Measurements from ENCODE around the gene ZRANB1. TPM values are rescaled to one million over a fixed set of nuclear protein-coding genes. Genes with fewer than 3 reads are reported as not detected.

ZRANB1 gene
- total RNA-seq, 4 donors from 2014 or later = 8.4 to 24.0 (median 16.8) TPM

DNA sequence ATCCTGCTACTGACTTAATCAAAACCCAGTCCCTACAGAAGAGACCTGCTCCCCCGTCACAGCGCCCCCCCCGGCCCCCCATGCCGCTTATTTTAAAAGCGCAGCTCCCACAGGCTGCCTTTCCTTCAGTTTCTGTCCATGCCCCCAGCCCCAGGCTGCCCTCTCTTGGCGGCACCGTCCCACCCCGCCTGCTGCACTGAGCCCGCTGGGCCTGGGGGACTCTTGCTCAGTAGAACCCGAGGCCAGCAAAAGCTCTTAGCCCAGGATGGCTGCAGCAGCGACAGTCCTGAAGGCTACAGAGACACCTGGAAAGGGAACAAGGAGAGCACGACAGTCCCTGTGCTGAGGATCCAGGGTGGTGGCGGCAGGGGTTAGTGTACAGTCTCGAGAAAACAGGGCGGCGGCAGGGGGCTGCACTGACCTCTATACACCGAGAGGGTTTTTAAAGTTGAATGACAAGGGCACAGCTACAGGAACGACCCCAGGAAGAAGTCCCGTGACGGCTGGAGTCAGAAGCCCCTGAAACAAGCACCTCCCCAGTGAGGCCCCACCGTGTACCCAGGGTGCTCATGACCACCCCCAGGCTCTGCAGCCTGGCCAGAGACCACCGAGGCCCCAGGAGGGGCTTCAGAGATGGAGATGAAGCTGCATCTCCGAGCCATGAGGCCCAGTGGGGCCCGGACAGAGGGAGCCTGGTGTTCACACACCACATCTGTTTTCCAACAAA is 54.4 kb downstream of the ZRANB1 start:
- TF ChIP-seq EP300 (IDR thresholded peaks at IDR 0.05; ENCODE audit: low read depth) = no peak
- no peak for TF ChIP-seq POLR2AphosphoS5 (IDR thresholded peaks at IDR 0.05)
- no peak for TF ChIP-seq POLR2A (IDR thresholded peaks at IDR 0.05)
- TF ChIP-seq, protein P1, sequence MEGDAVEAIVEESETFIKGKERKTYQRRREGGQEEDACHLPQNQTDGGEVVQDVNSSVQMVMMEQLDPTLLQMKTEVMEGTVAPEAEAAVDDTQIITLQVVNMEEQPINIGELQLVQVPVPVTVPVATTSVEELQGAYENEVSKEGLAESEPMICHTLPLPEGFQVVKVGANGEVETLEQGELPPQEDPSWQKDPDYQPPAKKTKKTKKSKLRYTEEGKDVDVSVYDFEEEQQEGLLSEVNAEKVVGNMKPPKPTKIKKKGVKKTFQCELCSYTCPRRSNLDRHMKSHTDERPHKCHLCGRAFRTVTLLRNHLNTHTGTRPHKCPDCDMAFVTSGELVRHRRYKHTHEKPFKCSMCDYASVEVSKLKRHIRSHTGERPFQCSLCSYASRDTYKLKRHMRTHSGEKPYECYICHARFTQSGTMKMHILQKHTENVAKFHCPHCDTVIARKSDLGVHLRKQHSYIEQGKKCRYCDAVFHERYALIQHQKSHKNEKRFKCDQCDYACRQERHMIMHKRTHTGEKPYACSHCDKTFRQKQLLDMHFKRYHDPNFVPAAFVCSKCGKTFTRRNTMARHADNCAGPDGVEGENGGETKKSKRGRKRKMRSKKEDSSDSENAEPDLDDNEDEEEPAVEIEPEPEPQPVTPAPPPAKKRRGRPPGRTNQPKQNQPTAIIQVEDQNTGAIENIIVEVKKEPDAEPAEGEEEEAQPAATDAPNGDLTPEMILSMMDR (IDR thresholded peaks at IDR 0.05) = no peak
- Histone ChIP-seq H3K27me3 (no peaks in the 10 kb centered on the region), H3K9me3 (no peaks in the 10 kb centered on the region), H3K36me3 (peaks cover 0 to 38% (median 19%) of the 10 kb centered on the region in 4 donors), H3K4me3 (no peak overlapping the region), H3K4me1 (peaks cover 10 to 18% (median 12%) of the 10 kb centered on the region in 4 donors), H3K27ac (no peak overlapping the region)
- in situ Hi-C loops (cut with MboI; ENCODE audit: low pct_ligation_motif_present in 1 of 4, low pct_unique_long_range_greater_than_20kb in 1 of 4, low sequenced_read_pairs in 3 of 4) = no loop called here
- WGBS, 2 donors (ENCODE audit: low coverage in 1 of 2) = 82 to 91% methylated on average over 3 to 21 of the region's 24 CpGs
- intact Hi-C loops (cut with DNase I; ENCODE audit: low total_unique reads) = no loop called here
- no peak for DNase-seq

DNA sequence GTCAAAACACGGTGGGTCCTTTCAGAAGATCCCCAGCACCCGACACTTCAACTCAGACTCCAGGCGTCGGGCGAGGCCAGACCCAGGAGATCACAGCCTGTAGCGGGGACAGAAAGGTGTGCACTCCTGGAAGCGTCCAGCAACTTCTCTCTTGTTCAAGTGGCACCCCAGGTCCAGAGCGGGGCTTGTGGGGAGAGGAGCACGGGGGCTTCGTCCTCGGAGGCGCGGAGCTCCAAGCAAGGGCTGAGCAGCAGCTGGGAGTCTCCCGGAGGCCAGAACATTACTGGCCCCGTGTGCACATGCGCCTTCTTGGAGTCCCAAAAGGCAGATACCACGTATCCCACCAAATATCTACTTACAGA is 54.9 kb downstream of the ZRANB1 start:
- Histone ChIP-seq H3K27me3 (no peaks in the 10 kb centered on the region), H3K36me3 (peaks cover 0 to 33% (median 16%) of the 10 kb centered on the region in 4 donors), H3K9me3 (no peaks in the 10 kb centered on the region), H3K4me3 (no peak overlapping the region), H3K27ac (no peak overlapping the region), H3K4me1 (peaks cover 10 to 18% (median 12%) of the 10 kb centered on the region in 4 donors)
- 93% methylated on average over 14 of the region's 17 CpGs; no CpG with 5 or more reads in 1 of the 2 donors for WGBS, 2 donors (ENCODE audit: low coverage in 1 of 2)
- intact Hi-C loops (cut with DNase I; ENCODE audit: low total_unique reads) (no loop called here), in situ Hi-C loops (cut with MboI; ENCODE audit: low pct_ligation_motif_present in 1 of 4, low pct_unique_long_range_greater_than_20kb in 1 of 4, low sequenced_read_pairs in 3 of 4) (no loop called here)
- peak; percentile 4 for DNase-seq
- no peak for TF ChIP-seq EP300 (IDR thresholded peaks at IDR 0.05; ENCODE audit: low read depth)
- TF ChIP-seq, protein P1 (IDR thresholded peaks at IDR 0.05) = no peak
- no peak for TF ChIP-seq POLR2A (IDR thresholded peaks at IDR 0.05)
- no peak for TF ChIP-seq POLR2AphosphoS5 (IDR thresholded peaks at IDR 0.05)

DNA sequence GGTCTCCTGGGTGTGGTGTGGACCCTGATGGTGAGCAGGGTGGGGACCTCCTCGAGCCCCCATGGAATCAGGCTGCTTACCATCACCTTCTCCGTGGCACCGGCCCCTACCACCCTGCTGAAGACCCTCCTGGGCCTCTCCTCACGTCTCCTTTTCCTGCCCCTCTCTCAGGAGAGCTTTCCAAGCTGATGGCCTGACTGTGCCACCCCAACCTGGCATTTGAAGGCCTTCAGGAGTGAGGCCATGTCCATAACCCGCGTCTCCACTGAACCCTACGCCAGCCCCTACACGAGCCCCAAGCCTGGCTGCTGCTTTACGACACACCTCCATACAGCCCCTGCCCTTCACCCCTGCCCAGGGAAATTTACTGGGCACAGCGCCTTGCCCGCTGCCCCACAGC is 55.4 kb downstream of the ZRANB1 start:
- H3K27ac ChIP-seq = no peak overlapping the region
- in situ Hi-C loops (cut with MboI; ENCODE audit: low pct_ligation_motif_present in 1 of 4, low pct_unique_long_range_greater_than_20kb in 1 of 4, low sequenced_read_pairs in 3 of 4) = no loop called here
- WGBS, 2 donors (ENCODE audit: low coverage in 1 of 2) = 95% methylated on average over 11 of the region's 11 CpGs; no CpG with 5 or more reads in 1 of the 2 donors

More for the DNA sequence above, 55.4 kb downstream of the ZRANB1 start:
- peak; percentile 4 for DNase-seq
- intact Hi-C loops (cut with DNase I; ENCODE audit: low total_unique reads) = no loop called here
- H3K36me3 ChIP-seq = peaks cover 0 to 31% (median 17%) of the 10 kb centered on the region in 4 donors
- TF ChIP-seq, protein P1 (IDR thresholded peaks at IDR 0.05) = no peak
- TF ChIP-seq POLR2A (IDR thresholded peaks at IDR 0.05) = no peak
- TF ChIP-seq EP300 (IDR thresholded peaks at IDR 0.05; ENCODE audit: low read depth) = no peak
- no peak for TF ChIP-seq POLR2AphosphoS5 (IDR thresholded peaks at IDR 0.05)
- H3K4me1 ChIP-seq = peaks cover 10 to 18% (median 12%) of the 10 kb centered on the region in 4 donors
- H3K27me3 ChIP-seq = no peaks in the 10 kb centered on the region
- no peak overlapping the region for H3K4me3 ChIP-seq
- no peaks in the 10 kb centered on the region for H3K9me3 ChIP-seq

Measured in transverse colon (tissue), 4 donors.